ENCODE measurements around the gene NDFIP1. TPM values are rescaled to one million over a fixed set of nuclear protein-coding genes. Genes with fewer than 3 reads are reported as not detected.

NDFIP1 gene
- total and polyA plus RNA-seq, 2 of the 4 experiments (the other 2 are of a cell fraction), result 7.7 to 15.4 TPM

DNA sequence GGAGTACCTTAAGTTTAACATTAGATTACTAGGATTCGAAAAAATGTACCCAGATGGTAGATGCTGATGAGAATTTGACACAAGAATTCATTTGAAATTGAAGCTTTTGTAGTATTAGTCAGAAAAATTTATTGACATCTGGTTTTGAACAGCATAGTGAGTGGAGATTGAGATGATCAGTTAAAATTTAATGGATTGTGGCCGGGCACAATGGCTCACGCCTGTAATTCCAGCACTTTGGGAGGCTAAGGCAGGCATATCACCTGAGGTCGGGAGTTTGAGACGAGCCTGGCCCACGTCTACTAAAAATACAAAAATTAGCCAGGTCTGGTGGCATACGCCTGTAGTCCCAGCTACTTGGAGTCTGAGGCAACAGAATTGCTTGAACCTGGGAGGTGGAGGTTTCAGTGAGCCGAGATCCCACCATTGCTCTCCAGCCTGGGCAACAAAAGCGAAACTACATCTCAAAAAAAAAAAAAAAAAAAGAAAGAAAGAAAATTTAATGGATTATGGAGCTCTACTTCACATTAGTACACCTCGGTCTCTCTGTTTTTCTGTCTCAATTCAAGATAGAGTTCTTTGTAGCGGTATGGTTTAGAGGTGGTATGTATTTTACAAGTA lies 21.0 kb downstream of the NDFIP1 start:
- H2BK20ac ChIP-seq (ENCODE audit: low read depth, low read length), result no peak overlapping the region
- H3K27ac ChIP-seq (ENCODE audit: insufficient read depth, low read length), result no peak overlapping the region
- no TSS peak for BruUV-seq (replicated peaks)
- H3K4me3 ChIP-seq (ENCODE audit: insufficient read depth, low read depth, low read length), result no peak overlapping the region
- DNase-seq, result no peak
- peaks cover 35 to 64% of the 10 kb centered on the region in 2 experiments for H3K79me1 ChIP-seq (ENCODE audit: low read depth in 1 of 2, low read length in 2 of 2)
- H3K27me3 ChIP-seq (ENCODE audit: control insufficient read depth, insufficient read depth, low read length), result no peaks in the 10 kb centered on the region
- no peak overlapping the region for H2AK9ac ChIP-seq (replicated peaks; ENCODE audit: low read depth, low read length, poor library complexity)
- no peak overlapping the region for H4K8ac ChIP-seq (ENCODE audit: low read depth in 2 of 2, low read length in 2 of 2)
- H2AFZ ChIP-seq (replicated peaks; ENCODE audit: low read length, poor library complexity), result no peak overlapping the region
- no peak overlapping the region for H2BK5ac ChIP-seq (ENCODE audit: low read depth, low read length, poor library complexity, severe bottlenecking)
- peaks cover 30% of the 10 kb centered on the region for H4K20me1 ChIP-seq (ENCODE audit: insufficient read depth, low read length)
- H3K4me1 ChIP-seq (ENCODE audit: control insufficient read depth, insufficient read depth, low read length), result 0 out of 2 replicates have a peak, but pooled peaks cover 2% of the 10 kb centered on the region
- H2AK5ac ChIP-seq (ENCODE audit: low read depth, low read length), result no peak overlapping the region
- H3K18ac ChIP-seq (ENCODE audit: low read depth, low read length), result no peak overlapping the region
- H3K23ac ChIP-seq (ENCODE audit: low read depth, low read length), result no peak overlapping the region
- H4K91ac ChIP-seq (ENCODE audit: insufficient read depth, low read depth, low read length), result no peak overlapping the region
- no peak overlapping the region for H4K5ac ChIP-seq (ENCODE audit: low read depth, low read length)
- H2BK15ac ChIP-seq (ENCODE audit: low read depth, low read length), result no peak overlapping the region
- 100% methylated on average over 2 of the region's 11 CpGs; no CpG with 5 or more reads in 1 of the 2 experiments for WGBS, 2 experiments (ENCODE audit: extremely low coverage in 2 of 2, insufficient read length in 1 of 2)
- CTCF ChIA-PET, result interaction anchor here (1.0 kb wide), 1 partner anchor 120 kb away, joined by 3 read pairs; no protein-coding TSS in a partner anchor
- 0 out of 2 replicates have a peak, but pooled peaks cover 7% of the 10 kb centered on the region for H3K9me1 ChIP-seq (ENCODE audit: insufficient read depth, low read length)
- no peaks in the 10 kb centered on the region for H3K9me3 ChIP-seq (ENCODE audit: control insufficient read depth, insufficient read depth, low read length)
- intact Hi-C loops (cut with micrococcal nuclease), result no loop called here
- TF ChIP-seq MAFK (IDR thresholded peaks at IDR 0.05; ENCODE audit: low read depth, low read length), result no peak
- TF ChIP-seq NFE2L2 (IDR thresholded peaks at IDR 0.05; ENCODE audit: low read depth, low read length), result no peak
- no peak for TF ChIP-seq CHD1 (IDR thresholded peaks at IDR 0.05; ENCODE audit: low read depth, low read length)
- TF ChIP-seq RFX5 (IDR thresholded peaks at IDR 0.05; ENCODE audit: low read depth, low read length), result no peak
- in situ Hi-C loops (cut with MboI; ENCODE audit: low sequenced_read_pairs), result no loop called here
- dilution Hi-C loops (cut with HindIII; ENCODE audit: low sequenced_read_pairs, unreplicated experiment), result loop anchor here (25.0 kb wide), 2 partner anchors 142 to 408 kb away; no protein-coding TSS in a partner anchor
- no peak overlapping the region for H2BK120ac ChIP-seq (ENCODE audit: low read depth, low read length)
- no peak overlapping the region for H3K9ac ChIP-seq (ENCODE audit: low read depth, low read length)
- no peak overlapping the region for H3K14ac ChIP-seq (replicated peaks; ENCODE audit: low read depth, low read length)
- H3K36me3 ChIP-seq (ENCODE audit: control insufficient read depth, insufficient read depth, low read length), result peaks cover 13% of the 10 kb centered on the region
- POLR2A ChIA-PET (ENCODE audit: unreplicated experiment), result no interaction called here
- H3K4ac ChIP-seq (ENCODE audit: low read depth, low read length), result no peak overlapping the region
- no peak overlapping the region for H3K4me2 ChIP-seq (ENCODE audit: low read depth, low read length)
- no peak overlapping the region for H3K56ac ChIP-seq (ENCODE audit: extremely low read depth, insufficient read depth, low read length)
- ATAC-seq (ENCODE audit: low read depth), result no peak
